ENCODE data around the gene SLCO4A1. TPM values are rescaled to one million over a fixed set of nuclear protein-coding genes. Genes with fewer than 3 reads are reported as not detected.

The SLCO4A1 gene
- 0.44 and 6.6 TPM in 2 replicates for total RNA-seq

GRCh38 chr20:62642051-62642665 lies at the start of gene SLCO4A1:
TSS of gene SLCO4A1 (plus strand) at chr20:62642503. CDS start at chr20:62656455, 13,952 bp downstream.

GRCh38 chr20:62708591-62709536 lies 66.6 kb downstream of the SLCO4A1 start, which contains the start of gene NTSR1:
TSS of gene NTSR1 (plus strand) at chr20:62708836. CDS start at chr20:62709208, 372 bp downstream.

Other genes with a start within 250 kb of the SLCO4A1 start
- 4.4 and 8.8 TPM in 2 replicates for gene CABLES2, start 235.2 kb upstream of the SLCO4A1 start, total RNA-seq
- gene RBBP8NL, start 215.0 kb upstream of the SLCO4A1 start, total RNA-seq: not detected in 2 replicates
- not detected in 2 replicates for gene GATA5, start 166.5 kb upstream of the SLCO4A1 start, total RNA-seq
- 0.22 and 29.8 TPM in 2 replicates for gene NTSR1, start 66.3 kb downstream of the SLCO4A1 start, total RNA-seq
- gene MRGBP, start 154.0 kb downstream of the SLCO4A1 start, total RNA-seq: 16.4 and 34.2 TPM in 2 replicates
- 55.6 and 66.1 TPM in 2 replicates for gene OGFR, start 162.3 kb downstream of the SLCO4A1 start, total RNA-seq
- 0.43 TPM in 1 of 2 replicates, not detected in the other for gene COL9A3, start 174.5 kb downstream of the SLCO4A1 start, total RNA-seq
- gene TCFL5, start 219.3 kb downstream of the SLCO4A1 start, total RNA-seq: 8.3 and 17.5 TPM in 2 replicates

All from placental pericyte (primary cell).